GM23338 (cell line): ENCODE results near the gene KRTAP12-1. TPM values are rescaled to one million over a fixed set of nuclear protein-coding genes. Genes with fewer than 3 reads are reported as not detected.
"Not testable (repeated sequence)": the region's sequence is repeated elsewhere in the genome, so short reads cannot be mapped to it uniquely, and the experiment has no call there.

Experiments
- ATAC-seq: fragments of 200-7000 bp; cut with Tn5 transposase; 3 replicates; pipeline ENCODE4 v1.9.1; 2020
- DNase-seq: peaks from one replicate; pipeline ENCODE4 v3.0.0-alpha.2; 2015; ENCODE audit warnings: low spot score
- H2AFZ ChIP-seq: fragments of 200-600 bp; sonication (generic); 2 replicates; pipeline ENCODE4 v1.8.0; 2016; ENCODE audit warnings: antibody characterized with exemption, mild to moderate bottlenecking, moderate library complexity
- H3F3A ChIP-seq: fragments of 200-600 bp; sonication (generic); replicated peaks from 2 replicates; pipeline ENCODE4 v1.8.0; 2017; ENCODE audit warnings: antibody characterized with exemption, mixed run types, low read depth
- H3K27ac ChIP-seq: fragments of 200-600 bp; sonication (generic); 2 replicates; pipeline ENCODE4 v1.6.1; 2016; ENCODE audit warnings: low read depth
- H3K27me3 ChIP-seq: fragments of 200-600 bp; sonication (generic); 2 replicates; pipeline ENCODE4 v1.8.0; 2016; ENCODE audit warnings: mild to moderate bottlenecking, mixed run types, moderate library complexity; ENCODE audit not compliant: insufficient read depth
- H3K36me3 ChIP-seq: fragments of 200-600 bp; sonication (generic); 2 replicates; pipeline ENCODE4 v1.8.0; 2016; ENCODE audit warnings: mild to moderate bottlenecking; ENCODE audit not compliant: insufficient read depth
- H3K4me1 ChIP-seq: fragments of 200-600 bp; sonication (generic); 2 replicates; pipeline ENCODE4 v1.8.0; 2016; ENCODE audit warnings: mild to moderate bottlenecking, moderate library complexity; ENCODE audit not compliant: insufficient read depth
- H3K4me2 ChIP-seq: fragments of 200-600 bp; sonication (generic); 2 replicates; pipeline ENCODE4 v1.7.1; 2017; ENCODE audit warnings: mixed run types
- H3K4me3 ChIP-seq: fragments of 200-600 bp; sonication (generic); 2 replicates; pipeline ENCODE4 v1.6.1; 2016; ENCODE audit warnings: mixed run types
- H3K79me2 ChIP-seq: fragments of 200-600 bp; sonication (generic); replicated peaks from 2 replicates; pipeline ENCODE4 v1.8.0; 2017; ENCODE audit warnings: mild to moderate bottlenecking; ENCODE audit not compliant: insufficient read depth
- H3K9me2 ChIP-seq: fragments of 200-600 bp; sonication (generic); 2 replicates; pipeline ENCODE4 v1.8.0; 2017; ENCODE audit not compliant: insufficient read depth
- H4K20me1 ChIP-seq: fragments of 200-600 bp; sonication (generic); replicated peaks from 2 replicates; pipeline ENCODE4 v1.8.0; 2017; ENCODE audit warnings: mild to moderate bottlenecking; ENCODE audit not compliant: insufficient read depth
- H3K27ac Mint-ChIP-seq: 2 replicates; pipeline ENCODE4 v1.8.0; 2020; ENCODE audit warnings: inconsistent platforms, mild to moderate bottlenecking, moderate library complexity, mixed read lengths
- H3K27me3 Mint-ChIP-seq: 3 replicates; pipeline ENCODE4 v1.8.0; 2022; ENCODE audit warnings: low read depth, mild to moderate bottlenecking, moderate library complexity, mixed read lengths, inconsistent platforms; ENCODE audit not compliant: insufficient read depth, poor library complexity
- H3K36me3 Mint-ChIP-seq: 3 replicates; pipeline ENCODE4 v1.8.0; 2021; ENCODE audit warnings: low read depth, mild to moderate bottlenecking, inconsistent platforms, moderate library complexity, mixed read lengths
- H3K4me1 Mint-ChIP-seq: 3 replicates; pipeline ENCODE4 v1.8.0; 2020; ENCODE audit warnings: mild to moderate bottlenecking, inconsistent platforms, mixed read lengths
- H3K4me3 Mint-ChIP-seq: 3 replicates; pipeline ENCODE4 v1.8.0; 2021; ENCODE audit warnings: moderate library complexity, mild to moderate bottlenecking, inconsistent platforms, mixed read lengths
- H3K9me3 Mint-ChIP-seq: 3 replicates; pipeline ENCODE4 v1.8.0; 2020; ENCODE audit warnings: moderate library complexity, mild to moderate bottlenecking, inconsistent platforms, mixed read lengths
- CREB1 ChIP-seq: fragments of 250-450 bp; sonication (Bioruptor Pico); IDR thresholded peaks from 2 replicates; pipeline ENCODE4 v1.5.0; 2020; ENCODE audit warnings: low read depth, mild to moderate bottlenecking, moderate library complexity
- CTCF ChIP-seq, 2 experiments: fragments of 200-600 bp in 1 of 2; sonication (generic) in 1 of 2; conservative IDR thresholded peaks; 2 replicates each; pipeline versions ENCODE4 v1.5.1 to v1.6.1; 2016 to 2017; ENCODE audit warnings: antibody characterized with exemption in 2 of 2, low read depth in 2 of 2, mild to moderate bottlenecking in 2 of 2, moderate library complexity in 1 of 2
- EZH2 ChIP-seq: fragments of 200-600 bp; sonication (generic); IDR thresholded peaks from one replicate; pipeline ENCODE4 v1.8.0; 2017; ENCODE audit warnings: antibody characterized with exemption, mild to moderate bottlenecking, low read depth; ENCODE audit not compliant: unreplicated experiment
- EZH2phosphoT487 ChIP-seq: fragments of 200-600 bp; sonication (generic); IDR thresholded peaks from one replicate; pipeline ENCODE4 v1.8.1; 2018; ENCODE audit warnings: antibody characterized with exemption; ENCODE audit not compliant: unreplicated experiment
- JUNB ChIP-seq: IDR thresholded peaks from one replicate; pipeline ENCODE4 v1.6.1; 2016; ENCODE audit warnings: antibody characterized with exemption; ENCODE audit not compliant: unreplicated experiment
- NANOG ChIP-seq: IDR thresholded peaks from 2 replicates; pipeline ENCODE4 v1.6.1; 2016; ENCODE audit warnings: antibody characterized with exemption, borderline replicate concordance
- POLR2AphosphoS5 ChIP-seq: IDR thresholded peaks from 2 replicates; pipeline ENCODE4 v1.6.1; 2016; ENCODE audit warnings: antibody characterized with exemption, low read depth
- REST ChIP-seq: IDR thresholded peaks from one replicate; pipeline ENCODE4 v1.6.1; 2018; ENCODE audit warnings: antibody characterized with exemption; ENCODE audit not compliant: unreplicated experiment
- STAT1 ChIP-seq: IDR thresholded peaks from one replicate; pipeline ENCODE4 v1.6.1; 2016; ENCODE audit warnings: antibody characterized with exemption; ENCODE audit not compliant: unreplicated experiment
- ZNF114 ChIP-seq: fragments of 250-450 bp; sonication (Bioruptor Pico); IDR thresholded peaks from 2 replicates; pipeline ENCODE4 v1.5.0; 2020; ENCODE audit warnings: mild to moderate bottlenecking, moderate library complexity
- ZNF331 ChIP-seq: fragments of 250-450 bp; sonication (Bioruptor Pico); IDR thresholded peaks from 2 replicates; pipeline ENCODE4 v1.5.0; 2020; ENCODE audit warnings: low read depth, mild to moderate bottlenecking, moderate library complexity
- polyA plus RNA-seq: library from polyadenylated mRNA; unstranded; fragments of >200 nt; fragmentation: Nextera tagmentation; extraction: Ambion mirVana; gene quantifications from 2 replicates; pipeline ENCODE4 v1.2.1, GENCODE V29; 2016
- total RNA-seq: library from RNA; depleted of rRNA; stranded (reverse); fragments of >200 nt; shearing (Covaris generic); gene quantifications from 2 replicates; pipeline ENCODE4 v1.2.3, GENCODE V29; 2014

Gene KRTAP12-1
- total and polyA plus RNA-seq, 2 experiments from 2014 or later, result not detected

- no peak for TF ChIP-seq CTCF (conservative IDR thresholded peaks at IDR 0.05; ENCODE audit: low read depth in 2 of 2)
- TF ChIP-seq REST, result no peak
- TF ChIP-seq ZNF331, result no peak
- no peak for TF ChIP-seq EZH2phosphoT487
- no peak for TF ChIP-seq STAT1
- TF ChIP-seq EZH2, result no peak
- no peak for TF ChIP-seq NANOG
Observed at GRCh38 chr21:44686000-44686781, 4.2 kb upstream of the KRTAP12-1 start (continued).

- H3K27ac Mint-ChIP-seq, H3K9me2 ChIP-seq, H3K36me3 ChIP-seq, H3K4me3 Mint-ChIP-seq, H3K4me2 ChIP-seq, ATAC-seq, H2AFZ ChIP-seq, H3K36me3 Mint-ChIP-seq, DNase-seq, H3K9me3 Mint-ChIP-seq, H3F3A ChIP-seq, H3K27me3 ChIP-seq, H3K4me3 ChIP-seq, H3K27ac ChIP-seq, H3K4me1 ChIP-seq, H3K79me2 ChIP-seq, H4K20me1 ChIP-seq: not testable (repeated sequence)
- H3K27me3 Mint-ChIP-seq, result peaks cover 16% of the 10 kb centered on the region
- peaks cover 24% of the 10 kb centered on the region for H3K4me1 Mint-ChIP-seq
Observed at GRCh38 chr21:44685050-44685449, 3.1 kb upstream of the KRTAP12-1 start.

GRCh38 chr21:44684483-44684882, 2.5 kb upstream of the KRTAP12-1 start:
- no peak overlapping the region for H3K4me2 ChIP-seq
- no peaks in the 10 kb centered on the region for H3K36me3 ChIP-seq
- no peaks in the 10 kb centered on the region for H3K9me2 ChIP-seq
- Mint-ChIP-seq H3K9me3 (no peaks in the 10 kb centered on the region; the same call in none of the 3 replicates), H3K36me3 (no peaks in the 10 kb centered on the region), H3K27ac (no peak overlapping the region), H3K4me1 (peaks cover 24% of the 10 kb centered on the region), H3K4me3 (no peak overlapping the region), H3K27me3 (peaks cover 16% of the 10 kb centered on the region)
- H3K4me3 ChIP-seq, result no peak overlapping the region
- 0 out of 2 replicates have a peak, but pooled peaks cover 4% of the 10 kb centered on the region for H3F3A ChIP-seq
- TF ChIP-seq EZH2 (no peak), ZNF331 (no peak), CTCF (conservative IDR thresholded peaks at IDR 0.05; ENCODE audit: low read depth in 2 of 2) (no peak), STAT1 (no peak), CREB1 (CRISPR knock-in tag) (no peak), POLR2AphosphoS5 (no peak), EZH2phosphoT487 (no peak), ZNF114 (CRISPR knock-in tag) (no peak), JUNB (no peak)
- no peaks in the 10 kb centered on the region for H3K27me3 ChIP-seq
- DNase-seq (no peak), ATAC-seq (no peak)
- H4K20me1 ChIP-seq, result no peaks in the 10 kb centered on the region
- H2AFZ ChIP-seq, result no peak overlapping the region
- H3K27ac ChIP-seq, result no peak overlapping the region
- no peaks in the 10 kb centered on the region for H3K79me2 ChIP-seq
- peaks cover 6% of the 10 kb centered on the region for H3K4me1 ChIP-seq
